KMS-11 (cell line): ENCODE data around the gene C6orf47.
A peak's percentile ranks its signal among the peaks of the same experiment; 100 is the strongest.

Experiments
- H2AFZ ChIP-seq: fragments of 200-600 bp; sonication (generic); 2 replicates; pipeline ENCODE4 v1.6.1; 2016; ENCODE audit warnings: antibody characterized with exemption, mixed run types, low read depth
- H3K27ac ChIP-seq: fragments of 200-600 bp; sonication (generic); 2 replicates; pipeline ENCODE4 v1.6.1; 2016; ENCODE audit warnings: mild to moderate bottlenecking, mixed run types
- H3K27me3 ChIP-seq: fragments of 200-600 bp; sonication (generic); 2 replicates; pipeline ENCODE4 v1.6.1; 2017; ENCODE audit warnings: mild to moderate bottlenecking, low read depth, mixed run types, moderate library complexity; ENCODE audit not compliant: insufficient read depth
- H3K36me3 ChIP-seq: fragments of 200-600 bp; sonication (generic); 2 replicates; pipeline ENCODE4 v1.6.1; 2017; ENCODE audit warnings: mild to moderate bottlenecking, mixed run types; ENCODE audit not compliant: insufficient read depth
- H3K4me1 ChIP-seq: fragments of 200-600 bp; sonication (generic); 2 replicates; pipeline ENCODE4 v1.6.1; 2016; ENCODE audit warnings: mild to moderate bottlenecking, low read depth, mixed run types; ENCODE audit not compliant: poor library complexity, severe bottlenecking
- H3K4me2 ChIP-seq: fragments of 200-600 bp; sonication (generic); 2 replicates; pipeline ENCODE4 v1.7.0; 2016; ENCODE audit warnings: mild to moderate bottlenecking, mixed run types
- H3K4me3 ChIP-seq: fragments of 200-600 bp; sonication (generic); IDR thresholded peaks from 2 replicates; pipeline ENCODE4 v1.6.1; 2017; ENCODE audit warnings: low read depth, low read length, mixed read lengths; ENCODE audit not compliant: insufficient read depth
- H3K79me2 ChIP-seq: fragments of 200-600 bp; sonication (generic); 2 replicates; pipeline ENCODE4 v1.6.1; 2016; ENCODE audit warnings: low read depth, mixed run types; ENCODE audit not compliant: insufficient read depth
- H3K9ac ChIP-seq: fragments of 200-600 bp; sonication (generic); 2 replicates; pipeline ENCODE4 v1.6.1; 2016; ENCODE audit warnings: mild to moderate bottlenecking, mixed run types
- H4K20me1 ChIP-seq: fragments of 200-600 bp; sonication (generic); 2 replicates; pipeline ENCODE4 v1.6.1; 2016; ENCODE audit warnings: mild to moderate bottlenecking, mixed run types; ENCODE audit not compliant: insufficient read depth
- TF ChIP-seq, protein P1 (sequence below): fragments of 200-600 bp; sonication (generic); conservative IDR thresholded peaks from 2 replicates; pipeline ENCODE4 v1.6.1; 2017; ENCODE audit warnings: low read depth, mild to moderate bottlenecking, antibody characterized with exemption, low read length, moderate library complexity, mixed read lengths

C6orf47 gene

DNA sequence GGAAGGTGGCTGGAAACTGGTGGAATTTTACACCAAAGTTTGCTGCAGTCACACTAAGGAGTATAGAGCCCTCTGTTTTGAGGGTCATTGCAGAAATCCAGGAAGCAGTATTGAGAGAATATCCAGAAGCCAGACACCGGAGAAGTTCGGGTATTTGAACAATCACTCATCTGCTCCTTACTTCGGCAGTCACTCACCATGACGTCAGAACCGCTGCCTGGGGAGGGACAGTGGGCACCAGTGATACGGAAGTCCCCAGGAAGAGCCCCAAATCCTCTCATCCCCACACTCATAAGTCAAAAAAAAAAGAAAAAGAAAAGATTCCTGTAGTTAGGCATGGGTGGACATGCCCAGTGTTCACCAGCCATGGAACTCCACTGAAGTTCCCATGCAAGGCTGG lies 16.3 kb upstream of the C6orf47 start:
- Histone ChIP-seq H4K20me1 (no peaks in the 10 kb centered on the region), H3K4me1 (peaks cover 49% of the 10 kb centered on the region), H3K4me3 (no peak overlapping the region), H3K4me2 (peak overlapping the region; percentile 13; the same call in 1 of the 2 replicates), H3K36me3 (no peaks in the 10 kb centered on the region), H3K79me2 (no peaks in the 10 kb centered on the region), H3K27ac (no peak overlapping the region), H2AFZ (no peak overlapping the region), H3K27me3 (no peaks in the 10 kb centered on the region), H3K9ac (no peak overlapping the region)
- TF ChIP-seq, protein P1, sequence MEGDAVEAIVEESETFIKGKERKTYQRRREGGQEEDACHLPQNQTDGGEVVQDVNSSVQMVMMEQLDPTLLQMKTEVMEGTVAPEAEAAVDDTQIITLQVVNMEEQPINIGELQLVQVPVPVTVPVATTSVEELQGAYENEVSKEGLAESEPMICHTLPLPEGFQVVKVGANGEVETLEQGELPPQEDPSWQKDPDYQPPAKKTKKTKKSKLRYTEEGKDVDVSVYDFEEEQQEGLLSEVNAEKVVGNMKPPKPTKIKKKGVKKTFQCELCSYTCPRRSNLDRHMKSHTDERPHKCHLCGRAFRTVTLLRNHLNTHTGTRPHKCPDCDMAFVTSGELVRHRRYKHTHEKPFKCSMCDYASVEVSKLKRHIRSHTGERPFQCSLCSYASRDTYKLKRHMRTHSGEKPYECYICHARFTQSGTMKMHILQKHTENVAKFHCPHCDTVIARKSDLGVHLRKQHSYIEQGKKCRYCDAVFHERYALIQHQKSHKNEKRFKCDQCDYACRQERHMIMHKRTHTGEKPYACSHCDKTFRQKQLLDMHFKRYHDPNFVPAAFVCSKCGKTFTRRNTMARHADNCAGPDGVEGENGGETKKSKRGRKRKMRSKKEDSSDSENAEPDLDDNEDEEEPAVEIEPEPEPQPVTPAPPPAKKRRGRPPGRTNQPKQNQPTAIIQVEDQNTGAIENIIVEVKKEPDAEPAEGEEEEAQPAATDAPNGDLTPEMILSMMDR = no peak

DNA sequence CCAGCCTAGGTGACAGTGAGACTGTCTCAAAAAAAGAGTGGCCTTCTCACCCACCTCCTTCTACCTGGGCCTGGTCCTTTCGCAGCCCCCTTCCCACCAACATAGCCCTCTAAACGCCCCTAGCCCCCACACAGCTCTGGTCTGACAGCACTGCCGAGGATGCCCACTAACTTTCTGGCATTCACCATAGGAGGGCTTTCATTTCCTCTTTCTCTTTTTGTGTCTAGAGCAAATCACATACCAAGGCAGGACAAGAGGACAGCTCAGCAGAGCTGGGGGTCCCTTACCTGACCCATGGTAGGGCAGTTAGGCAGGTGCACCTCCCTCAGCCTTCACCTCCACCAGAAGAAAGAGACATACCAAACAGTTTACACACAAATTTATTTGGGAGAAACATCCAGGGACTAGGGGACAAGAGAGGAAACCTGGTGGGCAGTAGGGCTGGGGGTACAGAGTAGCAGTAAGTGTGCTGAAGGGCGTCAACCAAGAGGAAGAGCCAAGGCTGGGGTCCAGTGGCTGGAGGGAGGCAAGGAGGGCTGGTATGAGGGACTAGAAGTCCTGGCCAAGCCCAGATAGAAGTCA lies 15.8 kb upstream of the C6orf47 start:
- no peak overlapping the region for H3K9ac ChIP-seq
- H3K36me3 ChIP-seq = no peaks in the 10 kb centered on the region
- H3K79me2 ChIP-seq = no peaks in the 10 kb centered on the region
- no peak overlapping the region for H2AFZ ChIP-seq
- no peak overlapping the region for H3K27ac ChIP-seq
- TF ChIP-seq, protein P1 = no peak
- H3K4me1 ChIP-seq = peaks cover 47% of the 10 kb centered on the region
- no peak overlapping the region for H3K4me2 ChIP-seq
- no peaks in the 10 kb centered on the region for H3K27me3 ChIP-seq
- H3K4me3 ChIP-seq = no peak overlapping the region
- H4K20me1 ChIP-seq = no peaks in the 10 kb centered on the region

DNA sequence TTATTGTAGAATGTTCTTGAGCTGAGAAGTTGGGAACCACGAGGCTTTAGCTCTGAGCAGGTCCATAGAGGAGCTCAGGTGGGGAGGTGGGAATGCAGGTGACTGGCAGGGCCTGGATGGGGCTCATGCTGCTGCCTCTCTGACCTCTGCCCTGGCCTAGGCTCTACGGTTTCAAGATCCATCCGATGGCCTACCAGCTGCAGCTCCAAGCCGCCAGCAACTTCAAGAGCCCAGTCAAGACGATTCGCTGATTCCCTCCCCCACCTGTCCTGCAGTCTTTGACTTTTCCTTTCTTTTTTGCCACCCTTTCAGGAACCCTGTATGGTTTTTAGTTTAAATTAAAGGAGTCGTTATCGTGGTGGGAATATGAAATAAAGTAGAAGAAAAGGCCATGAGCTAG lies 9.1 kb upstream of the C6orf47 start, which contains the start of gene LY6G5B:
LY6G5B (plus strand) TSS at position 301 of the 400 bp plus-strand sequence. CDS start 975 bp downstream, outside the sequence.
- H2AFZ ChIP-seq = no peak within 1 kb of the TSS
- H3K4me3 ChIP-seq = no peak within 1 kb of the TSS
- H3K9ac ChIP-seq = no peak within 1 kb of the TSS
- no peaks in the 10 kb centered on the region for H3K27me3 ChIP-seq
- no peak within 1 kb of the TSS for H3K4me2 ChIP-seq
- H3K4me1 ChIP-seq = peaks cover 10% of the 10 kb centered on the region
- H3K27ac ChIP-seq = no peak within 1 kb of the TSS
- H3K36me3 ChIP-seq = peaks cover 4% of the 10 kb centered on the region; the same call in 1 of the 2 replicates
- TF ChIP-seq, protein P1 = no peak
- H4K20me1 ChIP-seq = no peaks in the 10 kb centered on the region
- H3K79me2 ChIP-seq = peaks cover 25% of the 10 kb centered on the region

DNA sequence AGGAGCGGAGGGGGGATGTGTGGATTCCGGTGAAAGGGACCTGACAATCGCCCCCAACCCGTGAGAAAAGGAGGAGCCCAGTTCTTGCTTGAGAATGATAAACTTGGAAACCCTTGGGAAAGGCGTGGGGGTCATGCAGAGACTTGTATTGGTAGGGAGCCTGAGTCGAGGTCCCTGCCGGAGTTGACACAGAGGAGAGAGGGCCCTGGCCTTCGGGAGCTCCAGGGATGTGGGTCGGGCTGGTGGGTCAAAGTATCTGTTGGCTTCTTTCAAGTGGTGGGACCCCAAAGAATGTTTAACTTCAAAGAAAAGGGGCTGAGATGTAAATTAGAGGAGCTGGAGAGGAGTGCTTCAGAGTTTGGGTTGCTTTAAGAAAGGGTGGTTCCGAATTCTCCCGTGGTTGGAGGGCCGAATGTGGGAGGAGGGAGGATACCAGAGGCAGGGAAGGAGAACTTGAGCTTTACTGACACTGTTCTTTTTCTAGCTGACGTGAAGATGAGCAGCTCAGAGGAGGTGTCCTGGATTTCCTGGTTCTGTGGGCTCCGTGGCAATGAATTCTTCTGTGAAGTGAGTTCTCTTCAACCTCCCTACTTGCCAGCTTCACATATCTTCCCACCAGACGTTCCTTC lies 5.9 kb upstream of the C6orf47 start:
- peaks cover 41% of the 10 kb centered on the region for H3K79me2 ChIP-seq
- peaks cover 4% of the 10 kb centered on the region; the same call in 1 of the 2 replicates for H3K36me3 ChIP-seq
- peak overlapping the region; percentile 41 for H3K27ac ChIP-seq

More for the DNA sequence above, 5.9 kb upstream of the C6orf47 start:
- no peaks in the 10 kb centered on the region for H4K20me1 ChIP-seq
- H3K4me2 ChIP-seq = peak overlapping the region; percentile 58
- H3K27me3 ChIP-seq = no peaks in the 10 kb centered on the region
- H2AFZ ChIP-seq = peak overlapping the region; percentile 67
- TF ChIP-seq, protein P1 = no peak
- H3K9ac ChIP-seq = peak overlapping the region; percentile 89
- H3K4me1 ChIP-seq = peaks cover 36% of the 10 kb centered on the region
- no peak overlapping the region for H3K4me3 ChIP-seq
